ENCODE results near the gene MILR1. TPM values are rescaled to one million over a fixed set of nuclear protein-coding genes. Genes with fewer than 3 reads are reported as not detected.

MILR1 gene
- total and polyA plus RNA-seq, 2 experiments from 2014 or later, result 0.39 TPM; not detected in 1

DNA sequence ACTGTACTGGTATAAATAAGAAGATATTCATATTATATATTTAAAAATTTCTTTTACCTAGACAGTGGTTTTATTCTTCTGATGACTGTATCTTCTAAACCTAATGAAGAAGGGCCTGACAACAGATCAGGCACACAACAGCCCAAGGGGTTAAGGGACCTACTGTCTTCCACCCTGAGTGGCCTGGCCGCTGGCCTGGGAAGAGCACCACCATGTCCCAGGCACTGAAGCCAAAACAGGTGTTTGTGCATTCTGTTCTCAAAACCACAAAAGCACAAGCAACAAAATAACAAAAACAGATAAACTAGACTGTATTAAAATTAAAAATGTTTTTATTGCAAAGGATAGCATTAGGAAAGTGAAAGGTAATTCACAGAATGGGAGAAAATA, 49.2 kb upstream of the MILR1 start (continued):
- no peak for TF ChIP-seq ZNF331 (CRISPR knock-in tag; IDR thresholded peaks at IDR 0.05; ENCODE audit: low read depth)

DNA sequence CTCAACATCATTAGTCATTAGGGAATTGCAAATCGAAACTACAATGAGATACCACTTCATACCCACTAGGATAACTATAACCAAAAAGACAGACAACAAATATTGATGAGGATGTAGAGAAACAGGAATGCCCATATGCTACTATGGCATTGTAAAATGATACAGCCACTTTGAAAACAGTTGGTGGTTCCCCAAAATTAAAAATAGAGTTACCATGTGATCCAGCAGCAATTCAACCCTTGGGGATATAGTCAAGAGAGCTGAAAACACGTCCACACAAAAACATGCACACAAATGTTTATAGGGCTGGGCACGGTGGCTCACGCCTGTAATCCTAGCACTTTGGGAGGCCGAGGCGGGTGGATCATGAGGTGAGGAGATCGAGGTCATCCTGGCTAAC, 48.3 kb upstream of the MILR1 start:
- no peaks in the 10 kb centered on the region for H3K4me1 ChIP-seq (ENCODE audit: insufficient read depth)
- Mint-ChIP-seq H3K27ac (no peak overlapping the region), H3K27me3 (ENCODE audit: insufficient read depth, low read depth, poor library complexity) (peaks cover 2% of the 10 kb centered on the region), H3K4me1 (peaks cover 14% of the 10 kb centered on the region), H3K36me3 (ENCODE audit: low read depth) (no peaks in the 10 kb centered on the region), H3K4me3 (no peak overlapping the region), H3K9me3 (no peaks in the 10 kb centered on the region)
- H3F3A ChIP-seq (replicated peaks; ENCODE audit: low read depth), result no peaks in the 10 kb centered on the region
- no peak overlapping the region for H3K4me2 ChIP-seq
- TF ChIP-seq EZH2 (IDR thresholded peaks at IDR 0.05; ENCODE audit: low read depth, unreplicated experiment), result no peak
- TF ChIP-seq STAT1 (IDR thresholded peaks at IDR 0.05; ENCODE audit: unreplicated experiment), result no peak
- no peak for TF ChIP-seq JUNB (IDR thresholded peaks at IDR 0.05; ENCODE audit: unreplicated experiment)
- TF ChIP-seq CREB1 (CRISPR knock-in tag; IDR thresholded peaks at IDR 0.05; ENCODE audit: low read depth), result no peak
- TF ChIP-seq ZNF114 (CRISPR knock-in tag; IDR thresholded peaks at IDR 0.05), result no peak
- TF ChIP-seq, protein P1, sequence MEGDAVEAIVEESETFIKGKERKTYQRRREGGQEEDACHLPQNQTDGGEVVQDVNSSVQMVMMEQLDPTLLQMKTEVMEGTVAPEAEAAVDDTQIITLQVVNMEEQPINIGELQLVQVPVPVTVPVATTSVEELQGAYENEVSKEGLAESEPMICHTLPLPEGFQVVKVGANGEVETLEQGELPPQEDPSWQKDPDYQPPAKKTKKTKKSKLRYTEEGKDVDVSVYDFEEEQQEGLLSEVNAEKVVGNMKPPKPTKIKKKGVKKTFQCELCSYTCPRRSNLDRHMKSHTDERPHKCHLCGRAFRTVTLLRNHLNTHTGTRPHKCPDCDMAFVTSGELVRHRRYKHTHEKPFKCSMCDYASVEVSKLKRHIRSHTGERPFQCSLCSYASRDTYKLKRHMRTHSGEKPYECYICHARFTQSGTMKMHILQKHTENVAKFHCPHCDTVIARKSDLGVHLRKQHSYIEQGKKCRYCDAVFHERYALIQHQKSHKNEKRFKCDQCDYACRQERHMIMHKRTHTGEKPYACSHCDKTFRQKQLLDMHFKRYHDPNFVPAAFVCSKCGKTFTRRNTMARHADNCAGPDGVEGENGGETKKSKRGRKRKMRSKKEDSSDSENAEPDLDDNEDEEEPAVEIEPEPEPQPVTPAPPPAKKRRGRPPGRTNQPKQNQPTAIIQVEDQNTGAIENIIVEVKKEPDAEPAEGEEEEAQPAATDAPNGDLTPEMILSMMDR (conservative IDR thresholded peaks at IDR 0.05; ENCODE audit: low read depth in 2 of 2), result no peak
- no peak for TF ChIP-seq NANOG (IDR thresholded peaks at IDR 0.05; ENCODE audit: borderline replicate concordance)
- no peak for TF ChIP-seq POLR2AphosphoS5 (IDR thresholded peaks at IDR 0.05; ENCODE audit: low read depth)
- TF ChIP-seq, protein P2, sequence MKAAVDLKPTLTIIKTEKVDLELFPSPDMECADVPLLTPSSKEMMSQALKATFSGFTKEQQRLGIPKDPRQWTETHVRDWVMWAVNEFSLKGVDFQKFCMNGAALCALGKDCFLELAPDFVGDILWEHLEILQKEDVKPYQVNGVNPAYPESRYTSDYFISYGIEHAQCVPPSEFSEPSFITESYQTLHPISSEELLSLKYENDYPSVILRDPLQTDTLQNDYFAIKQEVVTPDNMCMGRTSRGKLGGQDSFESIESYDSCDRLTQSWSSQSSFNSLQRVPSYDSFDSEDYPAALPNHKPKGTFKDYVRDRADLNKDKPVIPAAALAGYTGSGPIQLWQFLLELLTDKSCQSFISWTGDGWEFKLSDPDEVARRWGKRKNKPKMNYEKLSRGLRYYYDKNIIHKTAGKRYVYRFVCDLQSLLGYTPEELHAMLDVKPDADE (IDR thresholded peaks at IDR 0.05), result no peak
- no peak for TF ChIP-seq ZNF331 (CRISPR knock-in tag; IDR thresholded peaks at IDR 0.05; ENCODE audit: low read depth)
- TF ChIP-seq, protein P3, sequence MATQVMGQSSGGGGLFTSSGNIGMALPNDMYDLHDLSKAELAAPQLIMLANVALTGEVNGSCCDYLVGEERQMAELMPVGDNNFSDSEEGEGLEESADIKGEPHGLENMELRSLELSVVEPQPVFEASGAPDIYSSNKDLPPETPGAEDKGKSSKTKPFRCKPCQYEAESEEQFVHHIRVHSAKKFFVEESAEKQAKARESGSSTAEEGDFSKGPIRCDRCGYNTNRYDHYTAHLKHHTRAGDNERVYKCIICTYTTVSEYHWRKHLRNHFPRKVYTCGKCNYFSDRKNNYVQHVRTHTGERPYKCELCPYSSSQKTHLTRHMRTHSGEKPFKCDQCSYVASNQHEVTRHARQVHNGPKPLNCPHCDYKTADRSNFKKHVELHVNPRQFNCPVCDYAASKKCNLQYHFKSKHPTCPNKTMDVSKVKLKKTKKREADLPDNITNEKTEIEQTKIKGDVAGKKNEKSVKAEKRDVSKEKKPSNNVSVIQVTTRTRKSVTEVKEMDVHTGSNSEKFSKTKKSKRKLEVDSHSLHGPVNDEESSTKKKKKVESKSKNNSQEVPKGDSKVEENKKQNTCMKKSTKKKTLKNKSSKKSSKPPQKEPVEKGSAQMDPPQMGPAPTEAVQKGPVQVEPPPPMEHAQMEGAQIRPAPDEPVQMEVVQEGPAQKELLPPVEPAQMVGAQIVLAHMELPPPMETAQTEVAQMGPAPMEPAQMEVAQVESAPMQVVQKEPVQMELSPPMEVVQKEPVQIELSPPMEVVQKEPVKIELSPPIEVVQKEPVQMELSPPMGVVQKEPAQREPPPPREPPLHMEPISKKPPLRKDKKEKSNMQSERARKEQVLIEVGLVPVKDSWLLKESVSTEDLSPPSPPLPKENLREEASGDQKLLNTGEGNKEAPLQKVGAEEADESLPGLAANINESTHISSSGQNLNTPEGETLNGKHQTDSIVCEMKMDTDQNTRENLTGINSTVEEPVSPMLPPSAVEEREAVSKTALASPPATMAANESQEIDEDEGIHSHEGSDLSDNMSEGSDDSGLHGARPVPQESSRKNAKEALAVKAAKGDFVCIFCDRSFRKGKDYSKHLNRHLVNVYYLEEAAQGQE (IDR thresholded peaks at IDR 0.05; ENCODE audit: unreplicated experiment), result no peak
- TF ChIP-seq EZH2phosphoT487 (IDR thresholded peaks at IDR 0.05; ENCODE audit: unreplicated experiment), result no peak
- TF ChIP-seq, protein P4, sequence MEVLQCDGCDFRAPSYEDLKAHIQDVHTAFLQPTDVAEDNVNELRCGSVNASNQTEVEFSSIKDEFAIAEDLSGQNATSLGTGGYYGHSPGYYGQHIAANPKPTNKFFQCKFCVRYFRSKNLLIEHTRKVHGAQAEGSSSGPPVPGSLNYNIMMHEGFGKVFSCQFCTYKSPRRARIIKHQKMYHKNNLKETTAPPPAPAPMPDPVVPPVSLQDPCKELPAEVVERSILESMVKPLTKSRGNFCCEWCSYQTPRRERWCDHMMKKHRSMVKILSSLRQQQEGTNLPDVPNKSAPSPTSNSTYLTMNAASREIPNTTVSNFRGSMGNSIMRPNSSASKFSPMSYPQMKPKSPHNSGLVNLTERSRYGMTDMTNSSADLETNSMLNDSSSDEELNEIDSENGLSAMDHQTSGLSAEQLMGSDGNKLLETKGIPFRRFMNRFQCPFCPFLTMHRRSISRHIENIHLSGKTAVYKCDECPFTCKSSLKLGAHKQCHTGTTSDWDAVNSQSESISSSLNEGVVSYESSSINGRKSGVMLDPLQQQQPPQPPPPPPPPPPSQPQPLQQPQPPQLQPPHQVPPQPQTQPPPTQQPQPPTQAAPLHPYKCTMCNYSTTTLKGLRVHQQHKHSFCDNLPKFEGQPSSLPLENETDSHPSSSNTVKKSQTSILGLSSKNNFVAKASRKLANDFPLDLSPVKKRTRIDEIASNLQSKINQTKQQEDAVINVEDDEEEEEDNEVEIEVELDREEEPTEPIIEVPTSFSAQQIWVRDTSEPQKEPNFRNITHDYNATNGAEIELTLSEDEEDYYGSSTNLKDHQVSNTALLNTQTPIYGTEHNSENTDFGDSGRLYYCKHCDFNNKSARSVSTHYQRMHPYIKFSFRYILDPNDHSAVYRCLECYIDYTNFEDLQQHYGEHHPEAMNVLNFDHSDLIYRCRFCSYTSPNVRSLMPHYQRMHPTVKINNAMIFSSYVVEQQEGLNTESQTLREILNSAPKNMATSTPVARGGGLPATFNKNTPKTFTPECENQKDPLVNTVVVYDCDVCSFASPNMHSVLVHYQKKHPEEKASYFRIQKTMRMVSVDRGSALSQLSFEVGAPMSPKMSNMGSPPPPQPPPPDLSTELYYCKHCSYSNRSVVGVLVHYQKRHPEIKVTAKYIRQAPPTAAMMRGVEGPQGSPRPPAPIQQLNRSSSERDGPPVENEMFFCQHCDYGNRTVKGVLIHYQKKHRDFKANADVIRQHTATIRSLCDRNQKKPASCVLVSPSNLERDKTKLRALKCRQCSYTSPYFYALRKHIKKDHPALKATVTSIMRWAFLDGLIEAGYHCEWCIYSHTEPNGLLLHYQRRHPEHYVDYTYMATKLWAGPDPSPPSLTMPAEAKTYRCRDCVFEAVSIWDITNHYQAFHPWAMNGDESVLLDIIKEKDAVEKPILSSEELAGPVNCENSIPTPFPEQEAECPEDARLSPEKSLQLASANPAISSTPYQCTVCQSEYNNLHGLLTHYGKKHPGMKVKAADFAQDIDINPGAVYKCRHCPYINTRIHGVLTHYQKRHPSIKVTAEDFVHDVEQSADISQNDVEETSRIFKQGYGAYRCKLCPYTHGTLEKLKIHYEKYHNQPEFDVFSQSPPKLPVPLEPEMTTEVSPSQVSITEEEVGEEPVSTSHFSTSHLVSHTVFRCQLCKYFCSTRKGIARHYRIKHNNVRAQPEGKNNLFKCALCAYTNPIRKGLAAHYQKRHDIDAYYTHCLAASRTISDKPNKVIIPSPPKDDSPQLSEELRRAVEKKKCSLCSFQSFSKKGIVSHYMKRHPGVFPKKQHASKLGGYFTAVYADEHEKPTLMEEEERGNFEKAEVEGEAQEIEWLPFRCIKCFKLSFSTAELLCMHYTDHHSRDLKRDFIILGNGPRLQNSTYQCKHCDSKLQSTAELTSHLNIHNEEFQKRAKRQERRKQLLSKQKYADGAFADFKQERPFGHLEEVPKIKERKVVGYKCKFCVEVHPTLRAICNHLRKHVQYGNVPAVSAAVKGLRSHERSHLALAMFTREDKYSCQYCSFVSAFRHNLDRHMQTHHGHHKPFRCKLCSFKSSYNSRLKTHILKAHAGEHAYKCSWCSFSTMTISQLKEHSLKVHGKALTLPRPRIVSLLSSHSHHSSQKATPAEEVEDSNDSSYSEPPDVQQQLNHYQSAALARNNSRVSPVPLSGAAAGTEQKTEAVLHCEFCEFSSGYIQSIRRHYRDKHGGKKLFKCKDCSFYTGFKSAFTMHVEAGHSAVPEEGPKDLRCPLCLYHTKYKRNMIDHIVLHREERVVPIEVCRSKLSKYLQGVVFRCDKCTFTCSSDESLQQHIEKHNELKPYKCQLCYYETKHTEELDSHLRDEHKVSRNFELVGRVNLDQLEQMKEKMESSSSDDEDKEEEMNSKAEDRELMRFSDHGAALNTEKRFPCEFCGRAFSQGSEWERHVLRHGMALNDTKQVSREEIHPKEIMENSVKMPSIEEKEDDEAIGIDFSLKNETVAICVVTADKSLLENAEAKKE (CRISPR knock-in tag; IDR thresholded peaks at IDR 0.05), result no peak
- no peak for DNase-seq (ENCODE audit: low spot score)
- no peak overlapping the region for H3K27ac ChIP-seq (ENCODE audit: low read depth)
- no peaks in the 10 kb centered on the region for H3K27me3 ChIP-seq (ENCODE audit: insufficient read depth)
- H3K4me3 ChIP-seq, result no peak overlapping the region
- no peak overlapping the region for H2AFZ ChIP-seq
- no peaks in the 10 kb centered on the region for H3K9me2 ChIP-seq (ENCODE audit: insufficient read depth)
- H4K20me1 ChIP-seq (replicated peaks; ENCODE audit: insufficient read depth), result no peaks in the 10 kb centered on the region
- H3K79me2 ChIP-seq (replicated peaks; ENCODE audit: insufficient read depth), result no peaks in the 10 kb centered on the region
- no peak for ATAC-seq
- H3K36me3 ChIP-seq (ENCODE audit: insufficient read depth), result no peaks in the 10 kb centered on the region
